NCI-H146 treated with DMSO at 0.1 percent for 48 hours (cell line): ENCODE data around the gene SLC35F3.
"Not testable (repeated sequence)": the region's sequence is repeated elsewhere in the genome, so short reads cannot be mapped to it uniquely, and the experiment has no call there.

Source experiments
- DNase-seq: peaks from one replicate; lab custom pipeline; 2025; ENCODE audit not compliant: unreplicated experiment; lab: John Stamatoyannopoulos, UW

Gene SLC35F3

DNA sequence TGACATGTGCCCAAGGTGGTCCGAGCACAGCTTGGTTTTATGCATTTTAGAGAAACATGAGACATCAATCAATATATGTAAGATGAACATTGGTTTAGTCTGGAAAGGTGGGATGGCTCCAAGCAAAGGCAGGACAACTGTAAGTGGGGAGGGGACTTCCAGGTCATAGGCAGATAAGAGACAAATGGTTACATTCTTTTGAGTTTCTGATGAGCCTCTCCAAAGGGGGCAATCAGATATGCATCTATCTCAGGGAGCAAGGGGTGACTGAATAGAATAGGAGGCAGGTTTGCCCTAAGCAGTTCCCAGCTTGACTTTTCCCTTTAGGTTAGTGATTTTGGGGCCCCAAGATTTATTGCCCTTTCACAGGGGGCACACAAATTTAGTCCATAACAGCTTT, 374.5 kb downstream of the SLC35F3 start:
- no peak for DNase-seq

DNA sequence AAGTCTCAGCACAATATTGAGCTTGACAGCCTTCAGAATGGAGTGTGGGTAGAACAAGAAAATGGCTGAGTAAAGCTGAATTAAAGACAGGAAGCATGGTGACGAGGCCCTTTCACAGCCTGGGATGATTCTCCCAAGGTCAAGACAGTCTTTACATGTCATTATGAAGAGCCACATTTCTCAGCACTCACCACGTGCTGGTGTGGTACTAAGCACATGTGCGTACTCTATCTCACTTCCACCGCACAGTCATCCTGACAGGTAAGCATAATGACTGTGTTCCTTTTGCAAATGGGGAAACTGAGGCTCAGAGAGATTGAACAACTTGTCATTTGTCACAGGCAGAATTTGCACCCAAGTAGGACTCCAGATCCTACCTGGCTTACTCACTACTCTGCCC, 376.0 kb downstream of the SLC35F3 start:
- DNase-seq, result no peak

- no peak for DNase-seq
Measured at GRCh38 chr1:234281826-234282489, 377.5 kb downstream of the SLC35F3 start.

GRCh38 chr1:234286206-234286605, 381.7 kb downstream of the SLC35F3 start:
- DNase-seq, result no peak

- no peak for DNase-seq
Measured at GRCh38 chr1:234288946-234289345, 384.5 kb downstream of the SLC35F3 start.

DNA sequence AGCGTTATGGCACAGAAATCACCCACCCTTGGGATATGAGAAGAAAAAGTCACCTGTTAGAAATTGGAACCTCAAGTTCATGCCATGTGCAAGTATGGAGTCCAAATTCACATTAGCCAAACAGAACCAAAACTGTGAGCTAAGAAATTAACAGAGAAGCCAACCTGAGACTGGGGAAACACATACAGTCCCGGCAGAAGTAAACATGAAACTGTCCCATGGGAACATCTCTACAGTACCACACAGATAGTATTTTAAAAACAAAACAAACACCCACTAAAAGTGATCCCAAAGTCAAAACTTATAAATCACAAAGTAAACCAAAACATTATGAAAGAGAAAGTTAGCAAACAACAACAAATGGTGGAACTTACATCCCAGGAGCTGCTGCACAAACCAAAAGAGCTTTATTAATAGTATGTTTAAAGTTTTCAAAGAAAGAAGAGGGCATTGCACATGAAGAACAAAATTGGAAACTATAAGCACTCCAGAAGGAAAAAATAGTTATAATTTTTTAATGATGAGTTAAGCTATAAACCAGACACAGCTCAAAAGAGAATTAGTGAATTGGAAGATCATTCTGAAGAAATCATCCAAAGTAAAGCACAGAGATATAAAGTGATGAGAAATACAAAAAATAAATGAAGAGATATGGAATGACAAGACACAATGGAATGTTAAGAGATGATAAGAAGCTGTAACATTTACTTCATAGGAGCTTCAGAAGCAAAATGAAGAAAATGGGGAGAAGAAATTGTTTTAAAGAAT, 385.2 kb downstream of the SLC35F3 start:
- DNase-seq, result no peak

DNA sequence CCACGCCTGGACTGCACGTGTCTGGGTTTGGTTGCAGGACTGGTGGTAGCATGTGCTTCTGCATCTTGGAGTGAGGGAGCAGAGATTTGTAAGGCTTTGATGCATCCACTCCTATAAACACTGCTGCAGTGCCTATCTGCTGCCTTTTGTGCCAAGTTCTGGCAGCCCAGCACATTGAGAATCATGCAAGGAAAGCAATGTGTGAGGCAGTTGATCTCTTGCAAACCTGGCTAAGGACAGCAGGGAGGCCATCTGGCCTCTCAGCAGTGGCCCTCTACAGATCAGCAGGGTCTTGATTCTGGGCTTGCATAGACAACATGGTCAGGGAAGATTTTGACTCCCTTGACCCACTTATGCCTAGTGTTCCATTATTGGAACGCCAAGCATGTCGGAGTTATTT, 387.5 kb downstream of the SLC35F3 start:
- DNase-seq, result no peak

GRCh38 chr1:234292548-234292947, 388.1 kb downstream of the SLC35F3 start:
- no peak for DNase-seq

- DNase-seq, result no peak
Measured at GRCh38 chr1:234294109-234294817, 389.8 kb downstream of the SLC35F3 start.

DNA sequence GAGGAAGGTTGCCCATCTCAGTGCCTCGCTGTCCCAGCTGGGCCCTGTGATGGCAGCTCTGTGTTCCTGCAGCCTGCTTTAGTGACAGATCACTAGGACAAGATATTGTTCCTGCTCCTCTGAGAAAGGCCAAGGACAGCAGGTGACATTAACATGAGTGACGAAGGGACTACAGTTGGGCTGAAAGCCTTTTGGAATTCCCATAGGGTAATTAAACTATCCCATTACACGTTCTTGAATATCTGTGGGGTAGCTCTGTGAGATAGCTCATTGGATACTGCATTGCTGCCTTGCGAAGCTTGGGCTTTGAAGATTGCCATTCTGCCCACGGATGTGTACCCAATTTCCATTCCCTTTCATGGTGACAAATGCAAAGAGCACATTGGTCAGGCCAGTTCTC, 390.6 kb downstream of the SLC35F3 start:
- DNase-seq, result no peak

DNA sequence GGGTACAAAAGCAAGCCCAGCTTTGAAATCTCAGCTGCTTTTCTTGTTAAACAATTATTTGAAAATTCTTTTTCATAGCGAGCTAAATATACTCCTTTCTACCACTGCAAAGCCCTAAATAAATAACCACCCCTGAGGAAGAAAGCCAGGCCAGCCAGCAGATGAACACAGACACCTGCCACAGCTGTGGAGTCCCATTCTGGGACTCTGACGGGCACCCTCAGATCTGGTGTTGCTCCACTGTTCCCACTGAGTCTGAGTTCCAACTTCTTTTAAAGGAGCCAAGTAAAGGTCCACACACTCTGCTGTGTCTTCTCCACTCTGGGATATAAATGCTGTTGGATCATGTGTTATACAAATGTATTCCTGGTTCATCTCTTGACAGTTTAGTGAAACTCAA, 391.1 kb downstream of the SLC35F3 start:
- no peak for DNase-seq

DNA sequence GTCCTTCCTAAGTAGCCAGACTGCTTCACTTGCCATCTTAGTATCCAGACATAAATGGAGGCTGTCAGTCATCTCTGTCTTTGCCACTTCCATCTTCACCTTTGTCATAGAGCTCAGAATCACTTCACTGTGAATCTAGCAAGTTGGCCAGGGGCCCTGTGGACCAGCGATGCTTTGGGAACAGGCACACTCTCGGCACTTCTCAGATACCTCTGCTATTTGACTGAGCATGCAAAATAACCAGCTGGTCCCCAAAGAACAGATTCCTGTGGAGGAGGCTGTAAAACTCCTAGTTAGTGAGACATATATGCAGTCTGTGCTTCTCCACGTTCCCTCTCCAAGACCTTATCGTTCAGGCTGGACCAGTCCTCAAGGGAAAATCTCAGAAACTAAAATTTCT, 392.0 kb downstream of the SLC35F3 start:
- DNase-seq, result no peak

- DNase-seq, result no peak
Measured at GRCh38 chr1:234297668-234298067, 393.2 kb downstream of the SLC35F3 start.

DNA sequence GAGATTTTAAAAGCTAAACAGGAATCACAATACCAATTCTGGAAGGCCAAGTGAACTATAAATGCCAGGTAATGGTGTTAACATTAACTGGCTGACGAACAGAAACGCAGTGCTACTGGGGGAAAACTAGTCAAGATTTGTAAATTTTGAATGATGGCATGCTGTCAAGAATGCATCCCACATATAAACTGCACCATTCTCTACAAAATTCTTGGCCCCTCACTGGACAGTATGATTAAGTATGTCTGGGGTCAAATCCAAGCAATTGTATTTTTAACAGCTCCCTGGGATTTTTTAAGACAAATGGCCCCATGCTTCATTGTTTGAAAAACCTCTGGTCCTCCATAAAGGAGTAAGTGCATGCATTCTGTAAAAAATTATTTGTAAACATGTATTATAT, 395.6 kb downstream of the SLC35F3 start:
- no peak for DNase-seq

DNA sequence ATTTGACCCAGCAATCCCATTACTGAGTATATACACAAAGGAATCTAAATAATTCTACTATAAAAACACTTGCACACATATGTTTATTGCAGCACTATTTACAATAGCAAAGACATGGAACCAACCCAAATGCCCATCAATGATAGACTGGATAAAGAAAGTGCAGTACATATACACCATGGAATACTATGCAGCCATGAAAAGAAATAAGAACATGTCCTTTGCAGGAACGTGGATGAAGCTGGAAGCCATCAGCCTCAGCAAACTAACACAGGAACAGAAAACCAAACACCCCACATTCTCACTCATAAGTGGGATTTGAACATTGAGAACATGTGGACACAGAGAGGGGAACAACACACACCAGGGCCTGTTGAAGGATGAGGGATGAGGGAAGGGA, 397.2 kb downstream of the SLC35F3 start:
- not testable (repeated sequence) for DNase-seq

- no peak for DNase-seq
Measured at GRCh38 chr1:234302354-234302962, 398.0 kb downstream of the SLC35F3 start.

- no peak for DNase-seq
Measured at GRCh38 chr1:234303231-234303630, 398.8 kb downstream of the SLC35F3 start.

DNA sequence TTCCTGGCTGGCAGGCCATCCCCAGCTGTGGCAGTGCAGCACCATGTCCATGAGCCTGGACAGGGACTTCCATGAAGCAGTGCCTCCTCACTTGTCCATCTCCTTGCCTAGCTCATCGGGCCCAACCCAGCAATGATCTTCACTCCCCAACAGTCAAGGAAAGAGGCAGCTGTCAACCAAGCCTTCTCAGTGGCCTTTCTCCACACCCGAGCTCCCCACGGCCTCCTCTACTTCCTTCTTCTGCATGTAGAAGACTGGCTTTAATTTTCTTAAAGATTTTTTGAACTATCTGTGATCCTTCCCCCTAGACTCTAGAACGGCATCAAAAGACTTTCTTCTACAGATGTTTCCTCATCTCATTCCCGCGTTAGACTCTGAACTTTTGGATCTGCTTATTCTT, 403.2 kb downstream of the SLC35F3 start:
- no peak for DNase-seq

DNA sequence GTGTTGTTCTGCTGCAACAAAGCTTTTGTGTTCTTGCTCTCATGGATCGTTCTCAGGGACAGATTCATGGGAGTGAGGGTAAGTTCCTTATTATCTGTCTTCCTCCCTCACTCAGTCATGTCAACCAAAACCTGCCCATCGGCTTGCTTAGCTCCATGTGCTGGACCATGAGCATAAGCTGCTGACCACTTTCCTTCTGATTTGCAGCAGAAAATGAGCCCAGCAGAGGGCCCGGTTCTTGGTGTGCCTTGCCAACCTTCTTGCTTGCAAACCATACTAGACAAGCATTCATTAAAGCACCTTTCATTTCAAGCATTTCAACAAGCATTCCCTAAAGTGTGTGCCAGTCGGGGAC, 404.7 kb downstream of the SLC35F3 start:
- no peak for DNase-seq

GRCh38 chr1:234309598-234310459, 405.4 kb downstream of the SLC35F3 start:
- peak; percentile 32 for DNase-seq

DNA sequence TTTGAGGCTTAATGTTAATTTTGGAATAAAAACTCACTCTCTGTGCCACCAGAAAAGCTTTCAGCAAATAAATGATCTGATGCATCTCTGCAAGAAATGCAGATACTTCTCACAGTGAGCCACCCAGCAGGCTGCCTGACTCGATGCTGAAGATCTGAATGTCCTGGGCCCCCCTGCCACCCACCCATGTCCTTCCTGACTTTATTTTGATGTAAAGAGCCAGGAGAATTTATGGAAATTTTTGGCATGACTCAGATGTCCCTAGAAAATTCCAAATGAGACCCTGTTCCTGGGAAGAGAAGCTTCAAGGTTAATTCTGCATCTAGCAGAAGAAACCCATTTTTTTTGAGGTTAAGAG, 406.0 kb downstream of the SLC35F3 start:
- no peak for DNase-seq
